ENCODE measurements around the gene NRXN2. TPM values are rescaled to one million over a fixed set of nuclear protein-coding genes. Genes with fewer than 3 reads are reported as not detected.

The NRXN2 gene
- total and polyA plus RNA-seq, 2 of the 13 experiments (the other 11 are each of a cell fraction or from before 2014, with no cell fraction given): not detected

GRCh38 chr11:64566042-64566914 lies 156.7 kb downstream of the NRXN2 start (continued):
- peak; percentile 75; the same call in 1 of the 2 replicates for TF ChIP-seq TBX3 (IDR thresholded peaks at IDR 0.05; ENCODE audit: borderline replicate concordance)
- TF ChIP-seq, protein P1, sequence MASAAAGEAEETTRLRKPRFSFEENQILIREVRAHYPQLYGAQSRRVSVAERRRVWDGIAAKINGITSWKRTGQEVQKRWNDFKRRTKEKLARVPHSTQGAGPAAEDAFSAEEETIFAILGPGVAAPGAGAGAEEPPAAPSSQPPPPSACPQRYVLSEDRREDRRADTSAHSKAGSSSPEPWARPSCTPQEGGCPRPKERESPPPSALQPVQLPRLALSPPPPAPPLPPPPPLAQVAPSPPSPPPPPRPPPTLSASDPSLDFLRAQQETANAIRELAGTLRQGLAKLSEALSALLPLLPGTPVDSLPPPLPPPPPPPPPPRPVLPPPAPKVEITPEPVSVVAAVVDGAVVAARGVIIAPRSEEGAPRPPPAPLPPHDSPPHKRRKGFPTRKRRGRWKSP (CRISPR knock-in tag; IDR thresholded peaks at IDR 0.05): peak; percentile 51; the same call in 1 of the 2 replicates
- no peak for TF ChIP-seq ZNF678 (CRISPR knock-in tag; IDR thresholded peaks at IDR 0.05)
- TF ChIP-seq KDM5A (IDR thresholded peaks at IDR 0.05; ENCODE audit: borderline replicate concordance, low read length): no peak
- TF ChIP-seq ZNF543 (CRISPR knock-in tag; IDR thresholded peaks at IDR 0.05): no peak
- TF ChIP-seq PLSCR1 (CRISPR knock-in tag; IDR thresholded peaks at IDR 0.05; ENCODE audit: borderline replicate concordance): no peak
- TF ChIP-seq ESRRA (CRISPR knock-in tag; IDR thresholded peaks at IDR 0.05; ENCODE audit: low read depth): no peak
- no peak for TF ChIP-seq ZSCAN30 (CRISPR knock-in tag; IDR thresholded peaks at IDR 0.05)
- TF ChIP-seq, protein P2, sequence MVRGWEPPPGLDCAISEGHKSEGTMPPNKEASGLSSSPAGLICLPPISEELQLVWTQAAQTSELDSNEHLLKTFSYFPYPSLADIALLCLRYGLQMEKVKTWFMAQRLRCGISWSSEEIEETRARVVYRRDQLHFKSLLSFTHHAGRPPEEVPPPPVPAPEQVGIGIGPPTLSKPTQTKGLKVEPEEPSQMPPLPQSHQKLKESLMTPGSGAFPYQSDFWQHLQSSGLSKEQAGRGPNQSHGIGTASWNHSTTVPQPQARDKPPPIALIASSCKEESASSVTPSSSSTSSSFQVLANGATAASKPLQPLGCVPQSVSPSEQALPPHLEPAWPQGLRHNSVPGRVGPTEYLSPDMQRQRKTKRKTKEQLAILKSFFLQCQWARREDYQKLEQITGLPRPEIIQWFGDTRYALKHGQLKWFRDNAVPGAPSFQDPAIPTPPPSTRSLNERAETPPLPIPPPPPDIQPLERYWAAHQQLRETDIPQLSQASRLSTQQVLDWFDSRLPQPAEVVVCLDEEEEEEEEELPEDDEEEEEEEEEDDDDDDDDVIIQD (CRISPR knock-in tag; IDR thresholded peaks at IDR 0.05; ENCODE audit: low read depth): peak; percentile 55; the same call in 1 of the 2 replicates
- TF ChIP-seq ZNF44 (CRISPR knock-in tag; IDR thresholded peaks at IDR 0.05): no peak
- peak; percentile 81 for TF ChIP-seq KDM2A (CRISPR knock-in tag; IDR thresholded peaks at IDR 0.05; ENCODE audit: borderline replicate concordance, low read depth)
- TF ChIP-seq, protein P3, sequence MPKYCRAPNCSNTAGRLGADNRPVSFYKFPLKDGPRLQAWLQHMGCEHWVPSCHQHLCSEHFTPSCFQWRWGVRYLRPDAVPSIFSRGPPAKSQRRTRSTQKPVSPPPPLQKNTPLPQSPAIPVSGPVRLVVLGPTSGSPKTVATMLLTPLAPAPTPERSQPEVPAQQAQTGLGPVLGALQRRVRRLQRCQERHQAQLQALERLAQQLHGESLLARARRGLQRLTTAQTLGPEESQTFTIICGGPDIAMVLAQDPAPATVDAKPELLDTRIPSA (CRISPR knock-in tag; IDR thresholded peaks at IDR 0.05; ENCODE audit: borderline replicate concordance): no peak
- no peak for TF ChIP-seq HOXA7 (CRISPR knock-in tag; IDR thresholded peaks at IDR 0.05)
- TF ChIP-seq, protein P4, sequence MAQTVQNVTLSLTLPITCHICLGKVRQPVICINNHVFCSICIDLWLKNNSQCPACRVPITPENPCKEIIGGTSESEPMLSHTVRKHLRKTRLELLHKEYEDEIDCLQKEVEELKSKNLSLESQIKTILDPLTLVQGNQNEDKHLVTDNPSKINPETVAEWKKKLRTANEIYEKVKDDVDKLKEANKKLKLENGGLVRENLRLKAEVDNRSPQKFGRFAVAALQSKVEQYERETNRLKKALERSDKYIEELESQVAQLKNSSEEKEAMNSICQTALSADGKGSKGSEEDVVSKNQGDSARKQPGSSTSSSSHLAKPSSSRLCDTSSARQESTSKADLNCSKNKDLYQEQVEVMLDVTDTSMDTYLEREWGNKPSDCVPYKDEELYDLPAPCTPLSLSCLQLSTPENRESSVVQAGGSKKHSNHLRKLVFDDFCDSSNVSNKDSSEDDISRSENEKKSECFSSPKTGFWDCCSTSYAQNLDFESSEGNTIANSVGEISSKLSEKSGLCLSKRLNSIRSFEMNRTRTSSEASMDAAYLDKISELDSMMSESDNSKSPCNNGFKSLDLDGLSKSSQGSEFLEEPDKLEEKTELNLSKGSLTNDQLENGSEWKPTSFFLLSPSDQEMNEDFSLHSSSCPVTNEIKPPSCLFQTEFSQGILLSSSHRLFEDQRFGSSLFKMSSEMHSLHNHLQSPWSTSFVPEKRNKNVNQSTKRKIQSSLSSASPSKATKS (CRISPR knock-in tag; IDR thresholded peaks at IDR 0.05): no peak
- peak; percentile 33; the same call in 1 of the 2 replicates for TF ChIP-seq ZSCAN21 (CRISPR knock-in tag; IDR thresholded peaks at IDR 0.05; ENCODE audit: borderline replicate concordance)
- no peak for TF ChIP-seq ZNF558 (CRISPR knock-in tag; IDR thresholded peaks at IDR 0.05; ENCODE audit: borderline replicate concordance)
- TF ChIP-seq SOX13 (IDR thresholded peaks at IDR 0.05): peak; percentile 98
- peak in 1 of 2 experiments; percentile 99; a peak in 2 of 4 replicates for TF ChIP-seq SOX13 (CRISPR knock-in tag; conservative IDR thresholded peaks at IDR 0.05 in 1 of 2, IDR thresholded peaks at IDR 0.05 in 1 of 2)
- no peak for TF ChIP-seq MTF1 (CRISPR knock-in tag; IDR thresholded peaks at IDR 0.05)
- TF ChIP-seq HNRNPK (IDR thresholded peaks at IDR 0.05; ENCODE audit: low read depth, low read length, poor library complexity, severe bottlenecking): no peak
- peak; percentile 98 for TF ChIP-seq TCF7 (IDR thresholded peaks at IDR 0.05; ENCODE audit: low read depth)
- no peak for TF ChIP-seq ZNF773 (CRISPR knock-in tag; IDR thresholded peaks at IDR 0.05; ENCODE audit: borderline replicate concordance)
- TF ChIP-seq ZBTB8A (CRISPR knock-in tag; IDR thresholded peaks at IDR 0.05; ENCODE audit: borderline replicate concordance, low read depth): no peak
